ENCODE data around the gene P2RX3.
"Not testable (repeated sequence)": the region's sequence is repeated elsewhere in the genome, so short reads cannot be mapped to it uniquely, and the experiment has no call there.

The P2RX3 gene

GRCh38 chr11:57353852-57354251, 15.7 kb downstream of the P2RX3 start:
- DNase-seq: no peak

- DNase-seq: no peak
Observed at GRCh38 chr11:57354699-57355098, 16.5 kb downstream of the P2RX3 start.

- no peak for DNase-seq
Observed at GRCh38 chr11:57356268-57356667, 18.1 kb downstream of the P2RX3 start.

- no peak for DNase-seq
Observed at GRCh38 chr11:57357310-57357709, 19.2 kb downstream of the P2RX3 start.

- no peak for DNase-seq
Observed at GRCh38 chr11:57357856-57358255, 19.7 kb downstream of the P2RX3 start.

- DNase-seq: no peak
Observed at GRCh38 chr11:57358543-57358961, 20.4 kb downstream of the P2RX3 start.

GRCh38 chr11:57358991-57359390, 20.8 kb downstream of the P2RX3 start:
- DNase-seq: no peak

GRCh38 chr11:57359396-57359795, 21.2 kb downstream of the P2RX3 start:
- DNase-seq: no peak

GRCh38 chr11:57359896-57360690, 21.9 kb downstream of the P2RX3 start:
- no peak for DNase-seq

GRCh38 chr11:57360991-57361390, 22.8 kb downstream of the P2RX3 start:
- no peak for DNase-seq

GRCh38 chr11:57361420-57361819, 23.3 kb downstream of the P2RX3 start:
- not testable (repeated sequence) for DNase-seq

- no peak for DNase-seq
Observed at GRCh38 chr11:57361926-57362325, 23.8 kb downstream of the P2RX3 start.

- DNase-seq: no peak
Observed at GRCh38 chr11:57363131-57364080, 25.3 kb downstream of the P2RX3 start.

GRCh38 chr11:57364851-57365660, 26.9 kb downstream of the P2RX3 start:
- no peak for DNase-seq

GRCh38 chr11:57368106-57368844, 30.1 kb downstream of the P2RX3 start:
- DNase-seq: no peak

GRCh38 chr11:57368845-57369232, 30.7 kb downstream of the P2RX3 start:
- DNase-seq: no peak

GRCh38 chr11:57370251-57370650, 32.1 kb downstream of the P2RX3 start:
- no peak for DNase-seq

- no peak for DNase-seq
Observed at GRCh38 chr11:57370941-57371340, 32.8 kb downstream of the P2RX3 start.

- no peak for DNase-seq
Observed at GRCh38 chr11:57373146-57373545, 35.0 kb downstream of the P2RX3 start.

GRCh38 chr11:57374966-57375365, 36.8 kb downstream of the P2RX3 start:
- DNase-seq: no peak

GRCh38 chr11:57375490-57375889, 37.3 kb downstream of the P2RX3 start:
- DNase-seq: no peak
